PC-9 (cell line): ENCODE measurements around the gene RNF4. TPM values are rescaled to one million over a fixed set of nuclear protein-coding genes. Genes with fewer than 3 reads are reported as not detected.
"Not testable (repeated sequence)": the region's sequence is repeated elsewhere in the genome, so short reads cannot be mapped to it uniquely, and the experiment has no call there.

ENCODE experiments used
- BruUV-seq: library from RNA; stranded (reverse); fragments of 400-500 nt; replicated peaks from 2 replicates; lab custom pipeline; 2021; lab: Mats Ljungman, UMichigan
- CTCF ChIA-PET: fragments of 300-600 bp; sonication (Branson Sonifier 250); formaldehyde crosslinking; loops from one replicate; lab custom pipeline; 2022; ENCODE audit warnings: antibody characterized with exemption; lab: Charles Lee
- POLR2A ChIA-PET: fragments of 300-600 bp; sonication (Branson Sonifier 250); formaldehyde crosslinking; loops from one replicate; lab custom pipeline; 2022; ENCODE audit warnings: antibody characterized with exemption; ENCODE audit not compliant: unreplicated experiment; lab: Charles Lee
- DNase-seq, 2 experiments: peaks; one replicate each; pipeline versions ENCODE4 v3.0.0 to v3.0.0-alpha.2; 2015 to 2022; ENCODE audit warnings: mixed read lengths in 1 of 2
- H2AFZ ChIP-seq: fragments of 200-600 bp; sonication (generic); 2 replicates; pipeline ENCODE4 v1.8.1; 2017; ENCODE audit warnings: antibody characterized with exemption
- H3F3A ChIP-seq: fragments of 200-600 bp; sonication (generic); 2 replicates; pipeline ENCODE4 v1.8.1; 2017; ENCODE audit warnings: antibody characterized with exemption, mild to moderate bottlenecking, low read depth; ENCODE audit not compliant: insufficient read depth
- H3K27ac ChIP-seq: fragments of 200-600 bp; sonication (generic); 2 replicates; pipeline ENCODE4 v1.6.1; 2016; ENCODE audit warnings: mixed run types
- H3K27me3 ChIP-seq: fragments of 200-600 bp; sonication (generic); 2 replicates; pipeline ENCODE4 v1.6.1; 2016; ENCODE audit warnings: low read depth, mixed run types; ENCODE audit not compliant: insufficient read depth
- H3K36me3 ChIP-seq: fragments of 200-600 bp; sonication (generic); 2 replicates; pipeline ENCODE4 v1.6.1; 2016; ENCODE audit warnings: low read depth, mixed run types
- H3K4me1 ChIP-seq: fragments of 200-600 bp; sonication (generic); replicated peaks from 2 replicates; pipeline ENCODE4 v1.6.1; 2016; ENCODE audit warnings: mixed run types; ENCODE audit not compliant: insufficient read depth
- H3K4me2 ChIP-seq: fragments of 200-600 bp; sonication (generic); 2 replicates; pipeline ENCODE4 v1.6.1; 2017; ENCODE audit warnings: mixed run types
- H3K4me3 ChIP-seq: fragments of 200-600 bp; sonication (generic); 2 replicates; pipeline ENCODE4 v1.6.1; 2016; ENCODE audit warnings: mixed run types
- H3K79me2 ChIP-seq: fragments of 200-600 bp; sonication (generic); 2 replicates; pipeline ENCODE4 v1.6.1; 2017; ENCODE audit warnings: low read depth, mixed run types
- H3K9me2 ChIP-seq: fragments of 200-600 bp; sonication (generic); 2 replicates; pipeline ENCODE4 v1.8.1; 2017; ENCODE audit warnings: mild to moderate bottlenecking; ENCODE audit not compliant: insufficient read depth
- H3K9me3 ChIP-seq: fragments of 200-600 bp; sonication (generic); 2 replicates; pipeline ENCODE4 v1.8.1; 2016; ENCODE audit warnings: low read depth; ENCODE audit not compliant: insufficient read depth
- H4K20me1 ChIP-seq: fragments of 200-600 bp; sonication (generic); 2 replicates; pipeline ENCODE4 v1.8.1; 2017; ENCODE audit not compliant: insufficient read depth
- CTCF ChIP-seq: fragments of 200-600 bp; sonication (generic); conservative IDR thresholded peaks from 2 replicates; pipeline ENCODE4 v1.6.1; 2017; ENCODE audit warnings: mixed run types, antibody characterized with exemption, mild to moderate bottlenecking, moderate library complexity
- EZH2 ChIP-seq: fragments of 200-600 bp; sonication (generic); IDR thresholded peaks from 2 replicates; pipeline ENCODE4 v1.8.0; 2017; ENCODE audit warnings: antibody characterized with exemption, low read depth
- intact Hi-C: fragments of 100-400 bp; cut with micrococcal nuclease; formaldehyde crosslinking; loops from one replicate; pipeline ENCODE4 v1.10.0; 2022; ENCODE audit not compliant: unreplicated experiment
- total RNA-seq: library from RNA; stranded (reverse); gene quantifications from 2 replicates; pipeline ENCODE4 v1.2.3, GENCODE V29; 2021

Gene RNF4
- total RNA-seq, 1 experiment from 2014 or later: 63.5 TPM

- POLR2A ChIA-PET: no interaction called here
These were observed 43.7 kb downstream of the RNF4 start for GRCh38 chr4:2512396-2513135.

GRCh38 chr4:2514193-2514592 is 45.3 kb downstream of the RNF4 start:
- H4K20me1 ChIP-seq, H3K79me2 ChIP-seq, CTCF ChIA-PET, H3K4me1 ChIP-seq, H3K9me3 ChIP-seq, POLR2A ChIA-PET, intact Hi-C loops, H3K4me3 ChIP-seq, H2AFZ ChIP-seq, H3K27me3 ChIP-seq, H3K36me3 ChIP-seq, H3F3A ChIP-seq, H3K27ac ChIP-seq, DNase-seq, BruUV-seq, H3K4me2 ChIP-seq, H3K9me2 ChIP-seq: not testable (repeated sequence)

More at GRCh38 chr4:2512396-2513135, 43.7 kb downstream of the RNF4 start:
- Histone ChIP-seq H3K27ac (no peak overlapping the region), H3K27me3 (no peaks in the 10 kb centered on the region), H3K4me2 (no peak overlapping the region), H3F3A (0 out of 2 replicates have a peak, but pooled peaks cover 3% of the 10 kb centered on the region), H3K36me3 (no peaks in the 10 kb centered on the region), H3K4me1 (no peaks in the 10 kb centered on the region), H2AFZ (no peak overlapping the region), H3K9me3 (no peaks in the 10 kb centered on the region), H3K4me3 (no peak overlapping the region), H3K9me2 (no peaks in the 10 kb centered on the region), H4K20me1 (no peaks in the 10 kb centered on the region), H3K79me2 (no peaks in the 10 kb centered on the region)
- TF ChIP-seq CTCF (no peak), EZH2 (no peak)
- intact Hi-C loops: no loop called here
- DNase-seq: no peak
- BruUV-seq: no TSS peak
- CTCF ChIA-PET: no interaction called here

- H3K27ac ChIP-seq, H3K4me1 ChIP-seq, H3K4me2 ChIP-seq, H2AFZ ChIP-seq, POLR2A ChIA-PET, BruUV-seq, CTCF ChIA-PET, H3K79me2 ChIP-seq, H3K9me2 ChIP-seq, H3K9me3 ChIP-seq, H3K4me3 ChIP-seq, H3K27me3 ChIP-seq, DNase-seq, H3F3A ChIP-seq, H3K36me3 ChIP-seq, intact Hi-C loops, H4K20me1 ChIP-seq: not testable (repeated sequence)
These were observed 46.0 kb downstream of the RNF4 start for GRCh38 chr4:2514944-2515343.

GRCh38 chr4:2515830-2516550 is 47.1 kb downstream of the RNF4 start:
- no peaks in the 10 kb centered on the region for H3K27me3 ChIP-seq
- no peaks in the 10 kb centered on the region for H3K36me3 ChIP-seq
- H3F3A ChIP-seq: 0 out of 2 replicates have a peak, but pooled peaks cover 3% of the 10 kb centered on the region
- intact Hi-C loops: no loop called here
- CTCF ChIA-PET: no interaction called here
- no TSS peak for BruUV-seq
- H3K9me2 ChIP-seq: no peaks in the 10 kb centered on the region
- no peaks in the 10 kb centered on the region for H3K4me1 ChIP-seq
- H3K27ac ChIP-seq: no peak overlapping the region
- TF ChIP-seq EZH2 (no peak), CTCF (no peak)
- H3K79me2 ChIP-seq: no peaks in the 10 kb centered on the region
- H3K4me2 ChIP-seq: no peak overlapping the region
- POLR2A ChIA-PET: no interaction called here
- H2AFZ ChIP-seq: no peak overlapping the region
- H3K4me3 ChIP-seq: no peak overlapping the region
- DNase-seq: no peak
- no peaks in the 10 kb centered on the region for H3K9me3 ChIP-seq
- H4K20me1 ChIP-seq: no peaks in the 10 kb centered on the region
